Measurements from ENCODE around the gene RSPO3. TPM values are rescaled to one million over a fixed set of nuclear protein-coding genes. Genes with fewer than 3 reads are reported as not detected.
"Not testable (repeated sequence)": the region's sequence is repeated elsewhere in the genome, so short reads cannot be mapped to it uniquely, and the experiment has no call there.

The RSPO3 gene
- polyA plus RNA-seq, 1 experiment, result not detected

DNA sequence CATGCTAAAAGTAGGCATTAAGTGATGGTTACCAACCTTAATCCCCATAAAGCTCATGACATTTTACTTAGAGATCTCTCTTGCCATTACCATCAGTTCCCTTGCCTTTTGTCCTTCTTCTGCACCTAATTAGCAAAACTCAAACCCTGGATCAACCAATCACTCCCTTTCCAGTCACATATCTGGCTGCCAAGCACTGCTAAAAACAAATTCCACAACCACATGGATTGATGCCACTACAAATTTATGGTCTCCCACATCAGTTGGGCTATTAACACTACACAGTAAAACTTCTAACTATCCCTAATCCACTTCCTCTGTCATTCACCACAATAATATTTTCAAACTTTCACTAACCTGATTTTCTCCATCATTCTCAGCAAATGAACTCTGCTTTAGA lies 93.9 kb downstream of the RSPO3 start:
- no peaks in the 10 kb centered on the region; the same call in 1 of the 2 replicates for H3K9me3 ChIP-seq (ENCODE audit: control insufficient read depth, insufficient read depth, low read length)
- TF ChIP-seq, protein P1, sequence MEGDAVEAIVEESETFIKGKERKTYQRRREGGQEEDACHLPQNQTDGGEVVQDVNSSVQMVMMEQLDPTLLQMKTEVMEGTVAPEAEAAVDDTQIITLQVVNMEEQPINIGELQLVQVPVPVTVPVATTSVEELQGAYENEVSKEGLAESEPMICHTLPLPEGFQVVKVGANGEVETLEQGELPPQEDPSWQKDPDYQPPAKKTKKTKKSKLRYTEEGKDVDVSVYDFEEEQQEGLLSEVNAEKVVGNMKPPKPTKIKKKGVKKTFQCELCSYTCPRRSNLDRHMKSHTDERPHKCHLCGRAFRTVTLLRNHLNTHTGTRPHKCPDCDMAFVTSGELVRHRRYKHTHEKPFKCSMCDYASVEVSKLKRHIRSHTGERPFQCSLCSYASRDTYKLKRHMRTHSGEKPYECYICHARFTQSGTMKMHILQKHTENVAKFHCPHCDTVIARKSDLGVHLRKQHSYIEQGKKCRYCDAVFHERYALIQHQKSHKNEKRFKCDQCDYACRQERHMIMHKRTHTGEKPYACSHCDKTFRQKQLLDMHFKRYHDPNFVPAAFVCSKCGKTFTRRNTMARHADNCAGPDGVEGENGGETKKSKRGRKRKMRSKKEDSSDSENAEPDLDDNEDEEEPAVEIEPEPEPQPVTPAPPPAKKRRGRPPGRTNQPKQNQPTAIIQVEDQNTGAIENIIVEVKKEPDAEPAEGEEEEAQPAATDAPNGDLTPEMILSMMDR (IDR thresholded peaks at IDR 0.05; ENCODE audit: low read depth, low read length), result no peak
- no peak overlapping the region for H3K27ac ChIP-seq (ENCODE audit: low read depth, low read length)
- CTCF ChIA-PET, result no interaction called here
- POLR2A ChIA-PET, result no interaction called here
- DNase-seq (ENCODE audit: low read depth, low spot score), result no peak
- no peaks in the 10 kb centered on the region for H3K27me3 ChIP-seq (ENCODE audit: control insufficient read depth, insufficient read depth, low read length)
- H3K4me3 ChIP-seq (ENCODE audit: low read depth, low read length), result no peak overlapping the region

DNA sequence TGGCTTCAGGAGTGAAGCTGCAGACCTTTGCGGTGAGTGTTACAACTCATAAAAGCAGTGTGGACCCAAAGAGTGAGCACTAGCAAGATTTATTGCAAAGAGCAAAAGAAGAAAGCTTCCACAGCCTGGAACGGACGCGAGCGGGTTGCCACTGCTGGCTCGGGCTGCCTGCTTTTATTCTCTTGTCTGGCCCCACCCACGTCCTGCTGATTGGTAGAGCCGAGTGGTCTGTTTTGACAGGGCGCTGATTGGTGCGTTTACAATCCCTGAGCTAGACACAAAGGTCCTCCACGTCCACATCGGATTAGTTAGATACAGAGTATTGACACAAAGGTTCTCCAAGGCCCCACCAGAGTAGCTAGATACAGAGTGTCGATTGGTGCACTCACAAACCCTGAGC lies 95.6 kb downstream of the RSPO3 start:
- CTCF ChIA-PET; H3K27ac ChIP-seq (ENCODE audit: low read depth, low read length); H3K27me3 ChIP-seq (ENCODE audit: control insufficient read depth, insufficient read depth, low read length); H3K9me3 ChIP-seq (ENCODE audit: control insufficient read depth, insufficient read depth, low read length); DNase-seq (ENCODE audit: low read depth, low spot score); POLR2A ChIA-PET; H3K4me3 ChIP-seq (ENCODE audit: low read depth, low read length): not testable (repeated sequence)

DNA sequence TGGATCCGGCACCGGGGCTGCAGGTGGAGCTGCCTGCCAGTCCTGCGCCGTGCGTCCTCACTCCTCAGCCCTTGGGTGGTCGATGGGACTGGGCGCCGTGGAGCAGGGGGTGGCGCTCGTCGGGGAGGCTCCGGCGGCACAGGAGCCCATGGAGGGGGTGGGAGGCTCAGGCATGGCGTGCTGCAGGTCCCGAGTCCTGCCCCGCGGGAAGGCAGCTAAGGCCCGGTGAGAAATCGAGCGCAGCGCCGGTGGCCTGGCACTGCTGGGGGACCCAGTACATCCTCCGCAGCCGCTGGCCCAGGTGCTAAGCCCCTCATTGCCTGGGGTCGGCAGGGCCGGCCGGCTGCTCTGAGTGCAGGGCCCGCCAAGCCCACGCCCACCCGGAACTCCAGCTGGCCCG lies 96.1 kb downstream of the RSPO3 start:
- H3K4me3 ChIP-seq (ENCODE audit: low read depth, low read length); POLR2A ChIA-PET; H3K27ac ChIP-seq (ENCODE audit: low read depth, low read length); DNase-seq (ENCODE audit: low read depth, low spot score); H3K9me3 ChIP-seq (ENCODE audit: control insufficient read depth, insufficient read depth, low read length); H3K27me3 ChIP-seq (ENCODE audit: control insufficient read depth, insufficient read depth, low read length); CTCF ChIA-PET: not testable (repeated sequence)

DNA sequence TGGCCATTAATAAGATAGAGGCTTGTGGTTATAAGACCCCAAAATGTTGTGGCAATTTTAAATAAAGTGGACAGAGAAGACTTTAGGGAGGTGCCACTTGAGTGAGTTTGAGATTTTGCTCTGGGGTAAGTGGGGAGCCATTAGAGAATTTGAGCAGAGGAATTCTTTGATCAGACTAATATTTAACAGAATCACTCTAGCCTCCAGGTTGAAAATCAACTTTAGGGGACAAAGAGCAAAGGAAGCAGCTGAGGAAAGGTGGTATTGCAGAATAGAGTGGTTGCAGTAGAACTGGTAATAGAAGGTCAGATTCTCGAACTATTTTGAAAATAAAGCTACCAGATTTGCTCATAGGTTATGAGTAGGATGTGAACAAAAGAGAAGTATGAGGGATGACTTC lies 97.5 kb downstream of the RSPO3 start:
- ChIA-PET CTCF (interaction anchor here (0.8 kb wide), 1 partner anchor 50 kb away, joined by 3 read pairs; no protein-coding TSS in a partner anchor), POLR2A (no interaction called here)
- DNase-seq (ENCODE audit: low read depth, low spot score), result no peak
- Histone ChIP-seq H3K9me3 (ENCODE audit: control insufficient read depth, insufficient read depth, low read length) (no peaks in the 10 kb centered on the region; the same call in 1 of the 2 replicates), H3K4me3 (ENCODE audit: low read depth, low read length) (no peak overlapping the region), H3K27ac (ENCODE audit: low read depth, low read length) (no peak overlapping the region), H3K27me3 (ENCODE audit: control insufficient read depth, insufficient read depth, low read length) (no peaks in the 10 kb centered on the region)
- TF ChIP-seq, protein P1 (IDR thresholded peaks at IDR 0.05; ENCODE audit: low read depth, low read length), result no peak

DNA sequence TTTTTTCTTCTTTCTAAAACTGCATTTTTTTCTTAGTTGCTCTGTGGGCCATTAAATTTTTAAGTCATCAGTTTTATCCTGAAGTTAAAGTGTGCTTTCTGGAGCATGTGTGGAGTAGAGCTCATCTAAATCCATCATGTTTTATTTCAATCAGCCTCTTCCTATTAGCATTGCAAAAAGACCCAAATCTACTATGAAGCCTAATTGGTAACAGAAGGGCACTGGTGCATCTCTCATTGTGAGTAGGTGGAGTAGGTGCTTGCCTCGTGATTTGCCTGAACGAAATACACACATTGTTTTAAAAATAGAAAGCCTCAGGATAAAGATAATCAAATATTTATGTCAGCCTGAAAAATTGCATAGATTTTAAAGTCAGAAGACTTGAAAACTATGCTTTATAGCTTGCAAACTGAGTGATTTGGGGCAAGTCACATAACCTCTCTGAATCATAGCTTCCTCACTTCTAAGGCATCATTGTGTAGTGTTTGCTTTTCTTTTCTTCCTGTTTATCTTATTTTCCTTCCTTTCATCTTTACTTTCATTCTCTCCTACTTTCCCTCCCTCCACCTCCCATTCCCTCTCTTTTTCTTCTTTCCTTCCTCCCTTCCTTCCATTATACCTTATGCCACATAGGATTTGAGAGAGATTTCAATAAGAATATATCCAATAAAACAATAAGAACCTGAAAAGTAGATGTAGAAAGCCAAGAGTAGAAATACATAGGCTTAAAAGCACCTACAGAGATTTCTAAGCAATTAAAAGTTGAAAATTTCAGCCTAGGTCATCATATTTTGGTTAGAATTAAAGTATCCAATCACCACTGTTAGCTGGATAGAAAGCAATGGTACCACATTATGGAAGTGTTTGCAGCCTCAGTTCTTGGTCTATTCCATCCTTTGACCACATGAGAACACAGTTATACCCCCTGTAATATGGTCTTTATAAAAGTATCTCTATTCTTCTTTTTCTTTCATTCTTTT lies 98.6 kb downstream of the RSPO3 start:
- no peak overlapping the region for H3K27ac ChIP-seq (ENCODE audit: low read depth, low read length)
- CTCF ChIA-PET, result no interaction called here
- POLR2A ChIA-PET, result no interaction called here
- TF ChIP-seq, protein P1 (IDR thresholded peaks at IDR 0.05; ENCODE audit: low read depth, low read length), result no peak
- H3K4me3 ChIP-seq (ENCODE audit: low read depth, low read length), result no peak overlapping the region
- H3K27me3 ChIP-seq (ENCODE audit: control insufficient read depth, insufficient read depth, low read length), result no peaks in the 10 kb centered on the region
- no peak for DNase-seq (ENCODE audit: low read depth, low spot score)
- no peaks in the 10 kb centered on the region; the same call in 1 of the 2 replicates for H3K9me3 ChIP-seq (ENCODE audit: control insufficient read depth, insufficient read depth, low read length)

DNA sequence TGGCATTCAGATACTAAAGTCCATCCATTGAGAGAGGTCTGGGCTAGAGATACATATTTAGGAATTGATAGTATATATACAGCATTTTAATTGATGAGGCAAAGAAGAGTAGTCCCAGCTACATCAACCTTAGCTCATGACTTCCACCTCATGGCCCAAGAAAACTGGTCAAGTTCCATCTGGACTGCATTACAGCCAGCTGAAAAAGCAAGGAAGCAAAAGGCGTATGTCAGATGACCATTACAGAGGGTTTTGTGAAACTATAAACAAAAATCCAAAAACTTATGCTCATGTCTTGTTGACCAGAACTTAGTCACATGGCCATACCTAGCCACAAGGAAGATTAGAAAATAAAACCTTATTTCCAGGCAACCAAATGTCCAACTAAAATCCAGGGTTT lies 101.4 kb downstream of the RSPO3 start:
- no peak overlapping the region for H3K27ac ChIP-seq (ENCODE audit: low read depth, low read length)
- TF ChIP-seq, protein P1 (IDR thresholded peaks at IDR 0.05; ENCODE audit: low read depth, low read length), result no peak
- DNase-seq (ENCODE audit: low read depth, low spot score), result no peak
- ChIA-PET CTCF (no interaction called here), POLR2A (no interaction called here)
- H3K27me3 ChIP-seq (ENCODE audit: control insufficient read depth, insufficient read depth, low read length), result no peaks in the 10 kb centered on the region
- H3K4me3 ChIP-seq (ENCODE audit: low read depth, low read length), result no peak overlapping the region
- no peaks in the 10 kb centered on the region; the same call in 1 of the 2 replicates for H3K9me3 ChIP-seq (ENCODE audit: control insufficient read depth, insufficient read depth, low read length)
